GM19452 (cell line): Measurements from ENCODE around the gene PKD2.
A peak's percentile ranks its signal among the peaks of the same experiment; 100 is the strongest.
"Not testable (repeated sequence)": the region's sequence is repeated elsewhere in the genome, so short reads cannot be mapped to it uniquely, and the experiment has no call there.

Source experiments
- ATAC-seq: cut with Tn5 transposase; IDR thresholded peaks from one replicate; pipeline ENCODE4 v1.9.1; 2021; ENCODE audit not compliant: unreplicated experiment

The PKD2 gene

GRCh38 chr4:88025868-88026661 lies 18.6 kb downstream of the PKD2 start:
- not testable (repeated sequence) for ATAC-seq

GRCh38 chr4:88027611-88028608 lies 20.5 kb downstream of the PKD2 start:
- no peak for ATAC-seq

GRCh38 chr4:88028946-88029345 lies 21.5 kb downstream of the PKD2 start:
- no peak for ATAC-seq

GRCh38 chr4:88029556-88029955 lies 22.1 kb downstream of the PKD2 start:
- no peak for ATAC-seq

GRCh38 chr4:88030565-88031310 lies 23.3 kb downstream of the PKD2 start:
- ATAC-seq, result no peak

- peak; percentile 60 for ATAC-seq
Observed at GRCh38 chr4:88033309-88033708, 25.9 kb downstream of the PKD2 start.

GRCh38 chr4:88035292-88035691 lies 27.9 kb downstream of the PKD2 start:
- no peak for ATAC-seq

GRCh38 chr4:88037447-88037846 lies 30.0 kb downstream of the PKD2 start:
- no peak for ATAC-seq

GRCh38 chr4:88037936-88038335 lies 30.5 kb downstream of the PKD2 start:
- no peak for ATAC-seq

- no peak for ATAC-seq
Observed at GRCh38 chr4:88040707-88041106, 33.3 kb downstream of the PKD2 start.

- no peak for ATAC-seq
Observed at GRCh38 chr4:88041626-88042025, 34.2 kb downstream of the PKD2 start.

GRCh38 chr4:88043001-88043400 lies 35.6 kb downstream of the PKD2 start:
- no peak for ATAC-seq

- no peak for ATAC-seq
Observed at GRCh38 chr4:88043586-88044340, 36.3 kb downstream of the PKD2 start.

GRCh38 chr4:88045021-88045420 lies 37.6 kb downstream of the PKD2 start:
- ATAC-seq, result no peak

- no peak for ATAC-seq
Observed at GRCh38 chr4:88054229-88054628, 46.8 kb downstream of the PKD2 start.

- ATAC-seq, result no peak
Observed at GRCh38 chr4:88054901-88055300, 47.5 kb downstream of the PKD2 start.

GRCh38 chr4:88058295-88058694 lies 50.9 kb downstream of the PKD2 start:
- ATAC-seq, result no peak

GRCh38 chr4:88059766-88060165 lies 52.3 kb downstream of the PKD2 start:
- no peak for ATAC-seq

GRCh38 chr4:88060431-88060830 lies 53.0 kb downstream of the PKD2 start:
- no peak for ATAC-seq

- ATAC-seq, result no peak
Observed at GRCh38 chr4:88062311-88062710, 54.9 kb downstream of the PKD2 start.
